ACHN (cell line): ENCODE results near the gene NFILZ.

Source experiments
- DNase-seq: peaks from one replicate; pipeline ENCODE4 v3.0.0-alpha.2; 2015
- in situ Hi-C: cut with HindIII; loops from 2 replicates; pipeline ENCODE4 v1.10.0; 2017; ENCODE audit warnings: low sequenced_read_pairs, low pct_ligation_motif_present, low pct_unique_long_range_greater_than_20kb

Gene NFILZ

GRCh38 chr19:8629996-8630683, at the start of gene NFILZ:
Gene NFILZ (plus strand): TSS chr19:8630633. CDS start chr19:8676766, 46,133 bp downstream.
- in situ Hi-C loops, result no loop called here
- no peak for DNase-seq

- in situ Hi-C loops, result no loop called here
- peak; percentile 54 for DNase-seq
Measured at GRCh38 chr19:8580710-8581281, 49.6 kb upstream of the NFILZ start.

GRCh38 chr19:8584965-8585893, 45.2 kb upstream of the NFILZ start:
- DNase-seq, result no peak
- in situ Hi-C loops, result no loop called here

- DNase-seq, result peak; percentile 15
- in situ Hi-C loops, result no loop called here
Measured at GRCh38 chr19:8585894-8586750, 44.3 kb upstream of the NFILZ start.

GRCh38 chr19:8589177-8589714, 41.2 kb upstream of the NFILZ start:
- DNase-seq, result no peak
- in situ Hi-C loops, result no loop called here

- DNase-seq, result no peak
- in situ Hi-C loops, result no loop called here
Measured at GRCh38 chr19:8592231-8593009, 38.0 kb upstream of the NFILZ start.

GRCh38 chr19:8593931-8594330, 36.5 kb upstream of the NFILZ start:
- DNase-seq, result no peak
- in situ Hi-C loops, result no loop called here

GRCh38 chr19:8595651-8596050, 34.8 kb upstream of the NFILZ start:
- in situ Hi-C loops, result no loop called here

GRCh38 chr19:8596168-8596567, 34.3 kb upstream of the NFILZ start:
- no peak for DNase-seq
- in situ Hi-C loops, result no loop called here

More at GRCh38 chr19:8595651-8596050, 34.8 kb upstream of the NFILZ start:
- no peak for DNase-seq

- DNase-seq, result no peak
- in situ Hi-C loops, result no loop called here
Measured at GRCh38 chr19:8600064-8600463, 30.4 kb upstream of the NFILZ start.

GRCh38 chr19:8600816-8601215, 29.6 kb upstream of the NFILZ start:
- DNase-seq, result no peak
- in situ Hi-C loops, result no loop called here

GRCh38 chr19:8601796-8602195, 28.6 kb upstream of the NFILZ start:
- DNase-seq, result no peak
- in situ Hi-C loops, result no loop called here

- in situ Hi-C loops, result no loop called here
Measured at GRCh38 chr19:8605514-8605913, 24.9 kb upstream of the NFILZ start.

GRCh38 chr19:8607386-8607785, 23.0 kb upstream of the NFILZ start:
- DNase-seq, result no peak
- in situ Hi-C loops, result no loop called here

More at GRCh38 chr19:8605514-8605913, 24.9 kb upstream of the NFILZ start:
- DNase-seq, result no peak

GRCh38 chr19:8608941-8609278, 21.5 kb upstream of the NFILZ start:
- DNase-seq, result no peak
- in situ Hi-C loops, result no loop called here

GRCh38 chr19:8609279-8610040, 21.0 kb upstream of the NFILZ start:
- in situ Hi-C loops, result no loop called here
- DNase-seq, result no peak
